GM21576 (cell line): ENCODE results near the gene TRIM65.
"Not testable (repeated sequence)": the region's sequence is repeated elsewhere in the genome, so short reads cannot be mapped to it uniquely, and the experiment has no call there.

ENCODE experiments used
- ATAC-seq: cut with Tn5 transposase; IDR thresholded peaks from one replicate; pipeline ENCODE4 v1.9.1; 2021; ENCODE audit warnings: mild to moderate bottlenecking, moderate library complexity; ENCODE audit not compliant: unreplicated experiment

Gene TRIM65

DNA sequence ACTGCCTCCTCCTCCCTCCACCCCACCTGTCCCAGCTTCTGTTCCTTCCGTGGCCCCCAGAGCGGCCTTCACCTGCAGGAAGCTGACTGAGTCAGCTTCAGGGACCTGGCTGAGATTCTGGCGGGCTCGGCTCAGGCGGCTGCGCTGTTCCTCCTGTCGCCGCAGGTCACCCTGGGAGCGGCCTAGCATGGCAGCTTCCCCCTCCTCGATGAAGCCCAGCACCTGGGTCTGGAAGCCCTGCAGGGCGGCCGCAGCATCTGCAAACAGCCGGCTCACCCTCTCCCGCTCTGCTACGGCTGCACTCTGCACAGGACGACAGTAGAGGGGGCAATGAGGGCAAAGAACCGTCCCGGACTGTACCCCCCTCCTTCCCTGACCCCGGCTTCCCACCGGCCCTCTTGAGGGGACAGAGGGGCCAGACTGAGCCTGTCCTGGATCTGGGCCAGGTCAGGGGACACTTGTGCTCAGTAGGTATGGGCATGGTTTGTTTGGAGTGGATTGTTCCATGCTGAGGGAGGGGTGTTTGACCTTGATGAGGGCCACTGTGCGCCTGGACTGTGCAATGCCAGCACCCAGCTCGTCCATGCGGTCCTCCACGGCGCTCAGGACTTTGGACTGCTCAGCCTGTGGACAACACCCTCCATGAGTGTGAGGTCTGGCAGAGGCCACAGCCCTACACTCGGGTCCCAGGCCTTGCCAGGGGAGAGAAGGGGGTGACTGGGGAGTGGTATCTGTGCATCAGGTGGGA lies 20.4 kb downstream of the TRIM65 start:
- no peak for ATAC-seq

DNA sequence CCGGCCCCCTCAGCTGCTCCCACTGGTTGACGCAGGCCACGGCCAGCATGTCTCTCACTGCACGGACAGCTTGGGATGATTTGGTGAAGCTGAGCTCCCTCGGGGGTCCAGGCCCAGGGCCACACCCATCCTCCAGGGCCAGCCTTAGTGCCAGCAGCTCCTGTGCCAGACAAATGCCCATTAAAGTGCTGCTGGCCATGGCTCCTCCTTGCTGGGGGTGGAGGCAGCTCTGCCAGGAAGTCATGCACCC lies 20.9 kb downstream of the TRIM65 start:
- ATAC-seq: no peak

DNA sequence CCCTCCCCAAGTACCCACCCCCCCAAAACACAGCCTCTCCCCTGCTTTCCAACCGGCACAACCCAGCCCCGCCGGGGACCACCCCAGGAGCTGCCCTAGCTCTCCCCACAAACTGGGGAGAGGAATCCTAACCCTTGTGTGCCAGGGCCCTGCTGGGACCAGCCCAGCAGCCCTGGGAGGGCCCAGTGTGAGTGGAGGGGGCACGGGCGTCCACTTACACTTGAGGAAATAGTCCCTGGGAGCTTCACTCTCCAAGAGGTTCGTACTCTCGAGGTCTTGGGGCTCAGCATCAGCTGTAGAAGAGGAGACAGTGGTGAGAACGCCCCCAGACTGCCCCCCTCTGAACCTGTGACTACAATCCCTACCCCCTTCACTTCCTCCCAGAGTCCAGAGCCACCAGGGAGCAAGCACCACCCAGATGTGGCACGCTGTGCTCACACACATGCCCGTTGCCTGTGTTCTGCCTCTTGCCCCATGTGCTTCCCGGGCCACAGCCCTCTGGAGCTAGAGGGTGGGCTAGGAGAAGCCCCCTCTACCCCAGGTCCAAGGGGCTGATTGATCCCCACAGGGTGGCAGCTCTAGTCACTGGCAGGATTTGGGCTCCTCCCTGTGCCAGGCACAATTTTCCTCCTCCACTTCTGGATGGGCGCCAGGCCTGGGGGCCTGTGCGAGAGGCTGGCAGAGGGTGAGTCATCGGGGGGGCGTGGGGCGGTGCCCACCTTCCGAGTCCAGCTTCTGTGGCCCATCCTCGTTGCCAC lies 21.4 kb downstream of the TRIM65 start:
- ATAC-seq: no peak

DNA sequence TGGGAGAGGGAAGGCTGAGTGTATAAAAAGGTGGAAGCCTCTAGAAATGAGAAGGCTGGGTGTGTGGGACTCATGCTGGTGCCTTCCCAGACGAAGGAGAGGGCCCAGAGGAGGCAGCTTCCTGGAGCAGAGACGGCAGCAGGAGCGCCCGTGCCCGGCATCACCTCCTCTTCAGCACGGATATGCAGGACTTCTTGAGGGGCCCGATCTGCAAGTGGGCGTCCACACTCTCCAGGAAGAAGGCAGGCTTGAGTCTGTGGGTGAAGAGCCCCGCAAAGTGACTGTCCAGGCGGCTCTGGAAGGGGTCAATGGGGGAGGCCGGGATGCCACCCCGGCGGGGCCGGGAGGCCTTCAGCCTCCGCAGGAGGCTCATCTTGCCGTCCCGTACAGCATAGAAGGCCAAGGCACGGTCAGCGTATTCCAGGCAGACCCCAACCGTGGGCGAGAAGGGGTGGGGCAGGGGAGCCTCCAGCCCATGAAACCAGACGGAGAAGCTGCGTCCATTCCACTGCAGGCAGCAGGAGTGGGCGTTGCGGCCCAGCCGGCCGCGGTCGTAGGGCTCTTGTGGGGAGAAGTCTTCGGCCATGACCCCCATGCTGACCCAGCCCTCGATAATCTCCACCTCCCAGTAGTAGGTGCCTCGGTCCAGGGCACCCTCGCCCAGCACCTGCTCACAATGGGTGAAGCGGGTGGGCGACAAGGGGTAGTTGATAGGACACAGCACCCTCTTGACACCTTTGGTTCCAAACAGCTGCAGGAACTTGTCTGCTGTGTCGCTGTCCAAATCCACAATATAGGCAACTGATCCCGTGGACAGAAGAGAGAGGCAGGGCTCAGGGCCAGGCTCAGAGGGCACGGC lies 22.2 kb downstream of the TRIM65 start:
- ATAC-seq: no peak

DNA sequence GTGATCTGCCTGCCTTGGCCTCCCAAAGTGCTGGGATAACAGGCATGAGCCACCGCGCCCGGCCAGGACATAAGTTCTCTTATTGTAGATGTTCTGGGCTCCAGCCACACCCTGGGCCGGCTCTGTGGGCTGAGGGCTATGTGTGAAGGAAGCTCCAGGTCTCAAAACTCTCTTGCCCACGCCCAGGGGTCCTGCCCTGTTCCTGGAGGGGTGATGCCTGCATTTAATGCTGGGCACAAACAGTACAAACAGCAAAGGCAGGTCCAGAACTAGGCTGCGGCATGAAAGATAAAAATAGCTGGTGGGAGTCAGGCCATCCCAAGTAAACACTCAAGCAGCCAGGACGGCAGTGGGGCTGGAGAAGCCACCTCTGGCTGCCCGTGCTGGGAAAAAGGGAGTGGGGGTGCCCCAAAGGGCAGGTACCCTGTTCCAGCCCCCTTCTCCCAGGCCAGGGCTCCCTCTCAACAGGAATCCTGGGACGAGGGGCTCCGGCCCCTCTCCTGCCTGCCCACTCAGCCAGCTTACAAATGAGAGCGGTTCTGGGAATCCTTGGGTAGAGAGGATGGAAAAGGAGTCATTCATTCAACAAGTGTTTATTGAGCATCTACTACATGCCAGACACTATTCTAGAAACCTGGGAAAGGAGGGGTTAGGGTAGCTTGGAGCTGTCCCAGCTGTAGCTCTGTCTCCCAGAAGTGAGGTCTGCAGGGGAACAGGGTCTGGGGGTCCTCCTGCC lies 23.0 kb downstream of the TRIM65 start:
- no peak for ATAC-seq

DNA sequence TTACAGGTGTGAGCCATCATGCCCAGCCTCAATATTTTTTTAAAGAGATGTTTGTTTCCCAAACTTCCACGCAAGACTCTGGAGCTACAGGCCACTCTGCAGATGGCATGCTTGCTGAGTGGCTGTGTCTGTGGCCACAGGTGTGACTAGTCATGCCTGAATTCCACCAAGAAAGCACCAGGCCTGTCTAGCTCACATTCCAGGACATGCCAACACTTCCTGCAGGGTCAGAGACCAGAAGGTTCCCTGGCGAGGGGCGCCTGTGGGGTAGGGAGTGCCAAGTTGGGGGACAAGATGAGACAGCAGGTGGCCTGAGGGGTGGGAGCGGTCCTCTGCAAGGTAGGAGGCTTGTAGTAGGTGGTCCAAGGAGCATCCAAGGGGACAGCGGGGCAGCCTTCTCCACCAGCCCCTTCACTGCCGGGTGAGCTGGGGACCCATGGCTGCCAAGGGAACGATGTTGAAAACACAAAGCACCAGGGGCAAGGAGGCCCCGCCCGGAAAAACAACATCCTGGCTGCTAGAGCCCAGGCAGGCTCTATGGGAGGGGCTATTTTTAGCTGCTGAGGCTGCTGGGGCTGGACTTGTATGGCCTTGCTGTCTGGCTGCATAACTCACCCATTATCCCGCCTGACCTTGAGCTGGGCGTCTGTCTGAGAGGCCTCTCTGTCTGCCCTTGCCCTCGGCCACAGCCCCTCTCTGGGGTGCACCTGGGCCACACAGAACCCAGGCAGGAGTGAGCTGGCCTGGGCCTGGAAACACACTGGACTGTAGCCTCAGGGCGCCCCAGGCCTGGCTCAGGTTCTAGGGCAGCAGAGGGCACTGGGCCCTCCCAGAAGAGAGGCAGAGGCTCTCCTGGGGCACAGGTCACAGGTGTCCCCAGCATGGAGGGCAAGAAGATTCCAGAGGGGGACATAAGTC lies 24.1 kb downstream of the TRIM65 start:
- no peak for ATAC-seq

DNA sequence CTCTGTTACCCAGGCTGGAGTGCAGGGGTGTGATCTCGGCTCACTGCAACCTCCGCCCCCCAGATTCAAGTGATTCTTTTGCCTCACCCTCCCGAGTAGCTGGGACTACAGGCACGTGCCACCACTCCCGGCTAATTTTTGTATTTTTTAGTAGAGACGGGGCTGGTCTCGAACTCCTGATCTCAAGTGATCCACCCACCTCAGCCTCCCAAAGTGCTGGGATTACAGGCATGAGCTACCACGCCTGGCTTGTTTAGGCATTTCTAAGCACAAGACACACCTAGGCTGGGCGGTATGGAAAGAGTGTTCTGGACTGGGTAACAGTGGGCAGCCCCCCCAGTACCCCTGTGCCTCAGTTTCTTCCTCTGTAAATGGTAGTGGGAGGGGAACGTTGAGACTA lies 26.5 kb downstream of the TRIM65 start:
- ATAC-seq: not testable (repeated sequence)

DNA sequence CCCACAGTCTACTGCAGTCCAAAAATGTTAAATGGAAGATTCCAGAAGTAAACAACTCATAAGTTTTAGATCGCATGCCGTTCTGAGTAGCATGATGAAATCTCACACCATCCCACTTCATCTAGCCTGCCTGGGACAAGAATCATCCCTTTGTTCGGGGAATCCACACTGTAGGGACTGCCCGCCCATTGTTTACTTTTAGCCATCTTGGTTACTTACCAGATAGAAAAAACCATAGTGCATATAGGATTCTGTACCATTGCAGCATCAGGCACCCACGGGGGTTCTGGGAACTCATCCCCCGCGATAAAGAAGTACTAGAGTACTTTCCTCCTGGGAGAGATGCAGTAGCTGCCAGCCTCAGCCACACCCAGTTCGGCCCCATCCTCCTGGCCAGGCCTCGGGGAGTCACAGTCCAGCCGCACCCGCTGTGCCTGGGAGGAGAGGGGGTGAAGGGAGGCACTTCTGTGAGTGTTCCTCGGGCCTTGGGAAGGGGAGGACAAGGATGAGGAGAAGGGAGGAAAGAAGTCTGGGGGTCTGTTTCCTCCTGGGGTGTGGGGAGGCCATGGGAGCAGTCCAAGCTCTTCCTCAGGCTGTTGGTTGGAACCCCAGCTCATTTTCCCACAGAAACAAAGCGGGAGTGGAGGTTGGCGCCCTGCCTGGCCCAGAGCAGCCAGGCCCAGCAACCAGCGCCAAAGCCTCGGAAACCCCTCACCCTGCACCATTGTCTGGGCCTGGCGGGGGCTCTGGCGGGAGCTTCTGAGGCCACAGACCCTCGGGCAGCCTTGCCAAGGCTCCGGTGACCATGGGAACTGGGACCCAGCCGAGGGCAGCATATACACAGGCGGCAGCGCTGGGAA lies 27.2 kb downstream of the TRIM65 start:
- no peak for ATAC-seq

DNA sequence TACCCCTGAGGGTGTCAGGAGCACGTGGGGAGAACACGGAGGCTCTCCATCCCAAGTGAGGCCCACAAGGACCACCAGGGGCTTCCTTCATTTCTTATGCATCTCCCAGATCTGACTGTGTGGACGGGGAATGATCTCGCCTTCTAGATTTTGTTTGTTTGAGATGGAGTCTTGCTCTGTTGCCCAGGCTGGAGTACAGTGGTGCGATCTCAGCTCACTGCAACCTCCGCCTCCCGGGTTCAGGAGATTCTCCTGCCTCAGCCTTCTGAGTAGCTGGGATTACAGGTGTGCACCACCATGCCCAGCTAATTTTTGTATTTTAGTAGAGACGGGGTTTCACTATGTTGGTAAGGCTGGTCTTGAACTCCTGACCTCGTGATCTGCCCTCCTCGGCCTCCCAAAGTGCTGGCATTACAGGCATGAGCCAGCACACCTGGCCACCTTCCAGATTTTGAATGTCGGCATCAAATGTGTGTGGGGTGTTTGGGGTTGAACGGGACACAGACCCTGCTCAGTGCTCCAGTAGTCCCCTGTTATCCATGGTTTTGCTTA lies 27.9 kb downstream of the TRIM65 start:
- not testable (repeated sequence) for ATAC-seq

DNA sequence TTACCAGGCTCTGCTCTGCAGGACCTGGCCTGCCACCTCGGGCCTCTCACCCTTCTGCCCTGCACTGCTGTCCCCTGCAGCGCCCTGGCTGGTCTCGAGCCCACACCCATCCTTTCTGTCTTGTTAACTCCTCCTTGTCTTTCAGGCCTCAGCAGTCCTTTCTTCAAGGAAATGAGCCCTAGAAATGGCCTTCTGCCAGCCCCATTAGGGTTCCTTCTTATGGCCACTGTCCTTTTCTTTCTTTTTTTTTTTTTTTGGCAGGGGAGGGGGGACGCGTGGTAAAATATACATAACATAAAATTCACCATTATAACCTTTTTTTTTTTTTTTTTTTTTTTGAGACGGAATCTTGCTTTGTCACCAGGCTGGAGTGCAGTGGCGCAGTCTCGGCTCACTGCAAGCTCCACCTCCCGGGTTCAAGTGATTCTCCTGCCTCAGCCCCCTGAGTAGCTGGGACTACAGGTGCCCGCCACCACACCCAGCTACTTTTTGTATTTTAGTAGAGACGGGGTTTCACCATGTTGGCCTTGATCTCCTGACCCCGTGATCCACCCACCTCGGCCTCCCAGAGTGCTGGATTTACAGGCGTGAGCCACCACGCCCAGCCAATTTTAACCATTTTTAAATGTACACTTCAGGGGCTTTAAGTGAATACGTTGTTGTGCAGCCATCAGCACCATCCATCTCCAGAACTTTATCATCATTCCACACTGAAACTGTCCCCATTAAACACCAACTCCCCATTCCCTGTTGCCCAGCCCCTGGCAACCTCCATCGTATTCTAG lies 31.2 kb downstream of the TRIM65 start:
- not testable (repeated sequence) for ATAC-seq

DNA sequence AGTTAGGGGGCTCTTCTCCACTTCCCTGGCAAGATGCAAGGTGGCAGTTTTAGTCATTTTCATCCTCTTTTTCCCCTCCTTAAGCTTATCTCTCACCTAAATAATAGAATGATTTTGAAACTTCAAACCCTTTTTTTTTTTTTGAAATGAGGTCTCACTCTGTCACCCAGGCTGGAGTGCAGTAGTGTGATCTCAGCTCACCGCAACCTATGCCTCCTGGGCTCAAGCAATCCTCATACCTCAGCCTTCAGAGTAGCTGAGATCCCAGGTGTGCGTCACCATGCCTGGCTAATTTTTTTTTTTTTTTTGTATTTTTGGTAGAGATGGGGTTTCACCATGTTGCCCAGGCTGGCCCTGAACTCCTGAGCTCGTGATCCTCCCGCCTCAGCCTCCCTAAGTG lies 31.9 kb downstream of the TRIM65 start:
- peak; percentile 22 for ATAC-seq

DNA sequence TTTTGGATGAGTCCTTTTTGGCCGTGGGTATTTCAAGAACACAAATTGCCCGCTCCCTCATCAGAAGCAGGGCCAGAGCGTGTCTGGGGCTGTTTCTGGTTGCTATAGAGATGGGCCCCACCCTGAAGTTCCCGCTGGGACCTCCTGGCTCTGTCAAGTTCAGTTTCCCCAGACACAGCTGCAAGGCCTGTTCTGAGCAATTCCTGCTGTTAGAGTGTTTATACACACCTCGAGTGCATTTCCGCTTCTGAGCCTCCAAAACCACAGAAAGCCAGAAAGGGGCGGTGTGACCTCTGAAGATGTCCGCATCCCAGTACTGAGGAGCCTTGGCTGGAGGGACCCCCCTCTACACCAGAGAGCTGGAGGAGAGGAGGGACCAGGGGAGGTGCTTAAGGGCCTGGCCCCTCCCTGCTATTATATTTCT lies 32.3 kb downstream of the TRIM65 start:
- ATAC-seq: peak; percentile 79

DNA sequence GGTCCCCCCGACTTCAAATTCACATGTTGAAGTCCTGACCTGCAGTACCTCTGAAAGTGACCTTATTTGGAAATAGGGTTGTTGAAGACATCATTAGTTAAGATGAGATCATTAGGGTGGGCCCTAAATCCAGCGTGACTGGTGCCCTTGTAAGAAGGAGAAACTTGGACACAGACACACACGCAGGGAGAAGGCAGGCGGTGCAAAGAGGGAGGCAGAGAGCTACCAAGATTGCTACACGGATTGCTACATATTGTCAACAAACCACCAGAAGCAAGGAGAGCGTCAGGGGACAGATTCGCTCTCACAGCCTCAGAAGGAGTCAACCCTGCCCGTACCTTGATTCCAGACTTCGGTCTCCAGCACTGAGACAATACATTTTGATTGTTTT lies 34.8 kb downstream of the TRIM65 start:
- ATAC-seq: no peak

DNA sequence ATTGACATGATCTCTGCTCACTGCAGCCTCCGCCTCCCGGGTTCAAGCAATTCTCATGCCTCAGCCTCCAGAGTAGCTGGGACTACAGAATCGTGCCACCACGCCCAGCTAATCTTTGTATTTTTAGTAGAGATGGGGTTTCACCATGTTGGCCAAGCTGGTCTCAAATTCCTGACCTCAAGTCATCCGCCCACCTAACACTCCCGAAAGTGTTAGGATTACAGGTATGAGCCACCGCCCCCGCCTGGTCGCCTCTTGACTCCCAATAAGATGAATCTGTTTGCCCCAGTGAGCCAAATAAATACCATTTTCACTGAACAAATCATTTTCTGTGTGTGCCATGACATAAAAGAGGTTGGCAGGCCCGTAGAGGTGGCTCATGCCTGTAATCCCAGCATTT lies 37.4 kb downstream of the TRIM65 start:
- ATAC-seq: not testable (repeated sequence)

DNA sequence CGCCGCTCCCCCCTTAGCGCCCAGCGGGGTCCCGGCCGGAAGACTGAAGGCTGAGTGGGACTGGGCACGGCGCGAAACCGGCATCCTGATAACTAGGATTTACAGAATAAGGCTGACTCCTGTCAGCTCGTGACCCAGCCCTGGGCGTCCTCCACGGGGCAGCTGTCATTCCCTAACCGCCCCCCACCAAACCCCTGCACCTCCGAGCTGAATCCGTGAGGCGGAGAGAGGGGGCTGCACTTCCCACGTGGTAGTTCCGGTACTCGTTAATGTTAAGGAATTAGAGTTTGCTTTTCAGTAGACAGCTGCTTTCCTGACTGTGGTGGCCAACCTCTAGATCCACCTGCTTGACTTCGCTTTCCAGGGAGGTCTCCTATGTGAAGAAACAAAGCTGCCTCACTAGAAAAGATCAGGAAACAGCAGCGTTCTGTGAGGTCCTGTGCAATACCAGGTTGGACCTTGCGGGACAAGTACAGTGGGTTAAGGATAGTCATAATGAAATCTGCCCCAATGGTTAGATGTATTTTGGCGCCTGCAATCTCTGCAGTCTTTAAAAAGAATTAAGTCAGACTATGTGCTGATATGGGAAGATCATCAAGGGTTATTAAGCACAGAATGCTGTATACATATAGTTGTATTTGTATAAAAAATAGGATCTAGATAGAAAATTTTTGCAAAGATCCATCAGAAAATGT lies 40.5 kb downstream of the TRIM65 start:
- peak; percentile 32 for ATAC-seq

DNA sequence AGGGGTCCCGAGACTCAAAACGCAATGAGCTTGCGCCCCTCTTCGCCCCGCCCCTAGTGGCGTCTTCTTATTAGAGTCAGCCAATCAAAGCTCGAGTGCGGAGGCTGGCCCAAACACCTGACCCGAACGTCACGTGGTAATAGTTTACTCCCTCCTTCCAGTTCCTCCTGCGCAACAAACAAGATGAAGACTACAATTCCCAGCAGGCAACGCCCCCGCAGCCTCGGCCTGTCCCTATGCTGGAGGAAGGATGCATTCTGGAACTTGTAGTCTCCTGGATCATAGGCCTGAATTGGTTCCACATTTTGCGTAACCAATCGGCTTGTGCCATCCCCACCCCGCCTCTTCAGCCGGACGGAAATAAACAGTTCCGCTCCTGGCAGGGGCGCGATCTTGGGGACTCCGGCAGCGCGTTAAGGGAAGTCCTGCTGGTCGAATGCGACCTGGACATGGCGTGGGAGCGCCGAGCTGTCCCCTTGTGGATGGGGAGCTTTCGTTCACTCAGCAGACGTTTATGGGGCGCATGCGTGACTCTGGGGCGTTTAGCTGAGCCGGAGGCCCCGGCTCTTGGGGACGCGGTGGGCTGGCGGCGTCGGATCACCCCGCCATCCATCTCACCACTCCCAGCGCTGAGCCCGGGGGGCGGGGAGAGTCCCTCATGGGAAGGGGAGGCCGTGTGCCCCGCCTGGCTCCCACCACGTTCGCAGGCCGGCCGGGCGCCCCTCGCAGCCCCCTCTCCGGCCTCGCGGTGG lies 41.3 kb downstream of the TRIM65 start, which contains the start of gene WBP2:
TSS of gene WBP2 (minus strand) at position 26 of the 752 bp plus-strand sequence. CDS start 38 bp downstream, outside the sequence.
- ATAC-seq: peak; percentile 80
